ENCODE data around the gene ZNF563.

- no peak for TF ChIP-seq USF1 (CRISPR knock-in tag; IDR thresholded peaks at IDR 0.05)
- no peak for TF ChIP-seq FOXK1 (CRISPR knock-in tag; IDR thresholded peaks at IDR 0.05)
- no peak for TF ChIP-seq CTCF (IDR thresholded peaks at IDR 0.05)
- no peak for TF ChIP-seq KAT7 (CRISPR knock-in tag; IDR thresholded peaks at IDR 0.05; ENCODE audit: borderline replicate concordance)
- no peak for TF ChIP-seq TP53 (CRISPR knock-in tag; IDR thresholded peaks at IDR 0.05)
- no peak for TF ChIP-seq ETV6 (CRISPR knock-in tag; IDR thresholded peaks at IDR 0.05)
- TF ChIP-seq NR2C2 (CRISPR knock-in tag; IDR thresholded peaks at IDR 0.05): no peak
- no peak for TF ChIP-seq ATF2 (CRISPR knock-in tag; IDR thresholded peaks at IDR 0.05; ENCODE audit: borderline replicate concordance, low read depth)
- TF ChIP-seq SOX15 (CRISPR knock-in tag; IDR thresholded peaks at IDR 0.05): no peak
- no peak for TF ChIP-seq SP1 (CRISPR knock-in tag; conservative IDR thresholded peaks at IDR 0.05)
- TF ChIP-seq ATF6 (CRISPR knock-in tag; IDR thresholded peaks at IDR 0.05): no peak
- TF ChIP-seq ZBTB43 (CRISPR knock-in tag; IDR thresholded peaks at IDR 0.05): no peak
Measured at GRCh38 chr19:12350185-12350889, 16.9 kb upstream of the ZNF563 start.
